ENCODE results near the gene ATG9B.
A peak's percentile ranks its signal among the peaks of the same experiment; 100 is the strongest.

Gene ATG9B

GRCh38 chr7:150998341-150998740, 26.0 kb downstream of the ATG9B start:
- no peak for DNase-seq

- DNase-seq: no peak
These were observed 26.5 kb downstream of the ATG9B start for GRCh38 chr7:150997817-150998216.

- no peak for DNase-seq
These were observed 27.2 kb downstream of the ATG9B start for GRCh38 chr7:150997075-150997511.

- DNase-seq: no peak
These were observed 27.8 kb downstream of the ATG9B start for GRCh38 chr7:150996376-150997074.

- DNase-seq: no peak
These were observed 29.3 kb downstream of the ATG9B start for GRCh38 chr7:150994838-150995510.

- no peak for DNase-seq
These were observed 30.0 kb downstream of the ATG9B start for GRCh38 chr7:150994141-150994837.

GRCh38 chr7:150993511-150993910, 30.8 kb downstream of the ATG9B start:
- DNase-seq: no peak

- DNase-seq: no peak
These were observed 31.4 kb downstream of the ATG9B start for GRCh38 chr7:150992833-150993302.

GRCh38 chr7:150992051-150992640, 32.1 kb downstream of the ATG9B start:
- DNase-seq: no peak

- no peak for DNase-seq
These were observed 33.7 kb downstream of the ATG9B start, which contains the start of gene NOS3 for GRCh38 chr7:150990416-150991186. Gene NOS3 (plus strand): TSS chr7:150991017. CDS start chr7:150993804, 2,787 bp downstream.

- no peak for DNase-seq
These were observed 34.8 kb downstream of the ATG9B start for GRCh38 chr7:150989456-150989855.

GRCh38 chr7:150988230-150989226, 35.8 kb downstream of the ATG9B start:
- DNase-seq: peak; percentile 70

GRCh38 chr7:150986556-150986955, 37.7 kb downstream of the ATG9B start:
- DNase-seq: no peak

- peak; percentile 56 for DNase-seq
These were observed 38.2 kb downstream of the ATG9B start for GRCh38 chr7:150986099-150986512.

GRCh38 chr7:150983893-150984368, 40.4 kb downstream of the ATG9B start:
- DNase-seq: no peak

GRCh38 chr7:150982351-150982750, 41.9 kb downstream of the ATG9B start:
- DNase-seq: no peak

- DNase-seq: no peak
These were observed 42.6 kb downstream of the ATG9B start for GRCh38 chr7:150981644-150982043.

GRCh38 chr7:150980663-150981062, 43.6 kb downstream of the ATG9B start:
- DNase-seq: no peak

GRCh38 chr7:150979713-150980390, 44.4 kb downstream of the ATG9B start:
- no peak for DNase-seq

- DNase-seq: peak; percentile 43
These were observed 46.0 kb downstream of the ATG9B start, which contains the start of gene KCNH2 for GRCh38 chr7:150978126-150978789. Gene KCNH2 (minus strand): TSS chr7:150978321. CDS start chr7:150977913, 408 bp downstream.

All from activated CD8-positive, alpha-beta memory T cell treated with anti-CD3 and anti-CD28 coated beads, Interleukin-2, amount 50 U/mL, for 4 hours (primary cell).